HepG2 (cell line): Measurements from ENCODE around the gene ZBTB7B. TPM values are rescaled to one million over a fixed set of nuclear protein-coding genes. Genes with fewer than 3 reads are reported as not detected.
A peak's percentile ranks its signal among the peaks of the same experiment; 100 is the strongest.

Experiments used
- CHD4 ChIP-seq: fragments of 200-600 bp; sonication (generic); IDR thresholded peaks from 2 replicates; pipeline ENCODE4 v1.7.0; 2017; ENCODE audit warnings: mild to moderate bottlenecking, low read length, borderline replicate concordance
- ELF4 ChIP-seq: sonication (generic); formaldehyde crosslinking; IDR thresholded peaks from 2 replicates; pipeline ENCODE4 v1.5.0; 2020; ENCODE audit warnings: missing genetic modification reagents, mild to moderate bottlenecking, moderate library complexity, borderline replicate concordance
- JDP2 ChIP-seq: sonication (generic); formaldehyde crosslinking; IDR thresholded peaks from 2 replicates; pipeline ENCODE4 v1.8.1; 2022; ENCODE audit warnings: missing genetic modification reagents, borderline replicate concordance
- KDM4B ChIP-seq: sonication (generic); formaldehyde crosslinking; IDR thresholded peaks from 2 replicates; pipeline ENCODE4 v1.4.0; 2020; ENCODE audit warnings: missing genetic modification reagents
- MBD4 ChIP-seq: IDR thresholded peaks from 2 replicates; pipeline ENCODE4 v1.6.1; 2012; ENCODE audit warnings: low read length, inconsistent platforms, borderline replicate concordance
- SMAD9 ChIP-seq: sonication (generic); formaldehyde crosslinking; IDR thresholded peaks from 2 replicates; pipeline ENCODE4 v1.5.1; 2020; ENCODE audit warnings: mild to moderate bottlenecking, missing genetic modification reagents
- STAT5B ChIP-seq: sonication (generic); formaldehyde crosslinking; IDR thresholded peaks from 2 replicates; pipeline ENCODE4 v1.4.0; 2020; ENCODE audit warnings: missing genetic modification reagents
- ZC3H13 ChIP-seq: sonication (generic); formaldehyde crosslinking; IDR thresholded peaks from 2 replicates; pipeline ENCODE4 v1.8.1; 2023; ENCODE audit warnings: mild to moderate bottlenecking, missing genetic modification reagents, moderate library complexity
- ZNF230 ChIP-seq: sonication (generic); formaldehyde crosslinking; IDR thresholded peaks from 2 replicates; pipeline ENCODE4 v1.4.0; 2020; ENCODE audit warnings: mild to moderate bottlenecking, missing genetic modification reagents
- ZNF569 ChIP-seq: sonication (generic); formaldehyde crosslinking; IDR thresholded peaks from 2 replicates; pipeline ENCODE4 v1.5.0; 2020; ENCODE audit warnings: mild to moderate bottlenecking, missing genetic modification reagents, moderate library complexity, borderline replicate concordance
- ZNF616 ChIP-seq: sonication (generic); formaldehyde crosslinking; IDR thresholded peaks from 2 replicates; pipeline ENCODE4 v1.5.0; 2020; ENCODE audit warnings: low read depth, mild to moderate bottlenecking, missing genetic modification reagents
- ZNF652 ChIP-seq: IDR thresholded peaks from 2 replicates; pipeline ENCODE4 v1.6.1; 2016; ENCODE audit warnings: low read depth, borderline replicate concordance
- ZNF768 ChIP-seq: sonication (generic); formaldehyde crosslinking; IDR thresholded peaks from 2 replicates; pipeline ENCODE4 v1.4.0; 2020; ENCODE audit warnings: missing genetic modification reagents
- polyA plus RNA-seq, 8 experiments: library from polyadenylated mRNA; depleted of rRNA in 3 of 8; stranded (reverse) in 7 of 8; unstranded in 1 of 8; fragments of >200 nt; fragmentation: Illumina TruSeq in 4 of 8; extraction: Trizol in 4 of 8; gene quantifications; 2 replicates each; pipeline versions ENCODE4 v1.2.1 to v1.2.3, GENCODE V29; 2011 to 2016; ENCODE audit warnings: low read depth in 4 of 8, missing spikeins in 1 of 8, mixed read lengths in 1 of 8; ENCODE audit not compliant: insufficient read depth in 1 of 8
- total RNA-seq, 5 experiments: library from RNA; depleted of rRNA; stranded (reverse); fragments of >200 nt; fragmentation: Illumina TruSeq; extraction: Trizol; gene quantifications; 2 replicates each; pipeline ENCODE4 v1.2.3, GENCODE V29; 2016; ENCODE audit warnings: low read depth in 1 of 5
- TF ChIP-seq, protein P1 (sequence below): IDR thresholded peaks from 2 replicates; pipeline ENCODE4 v1.6.1; 2016; ENCODE audit warnings: low read depth, missing genetic modification reagents, missing compliant biosample characterization
- TF ChIP-seq, protein P2 (sequence below): IDR thresholded peaks from 2 replicates; pipeline ENCODE4 v1.6.1; 2016
- TF ChIP-seq, protein P3 (sequence below): sonication (generic); formaldehyde crosslinking; IDR thresholded peaks from 2 replicates; pipeline ENCODE4 v1.5.0; 2020; ENCODE audit warnings: mild to moderate bottlenecking, missing genetic modification reagents
- TF ChIP-seq, protein P4 (sequence below): sonication (generic); formaldehyde crosslinking; IDR thresholded peaks from 2 replicates; pipeline ENCODE4 v1.5.1; 2020; ENCODE audit warnings: mild to moderate bottlenecking, missing genetic modification reagents, moderate library complexity

The ZBTB7B gene
- total and polyA plus RNA-seq, 2 of the 13 experiments (the other 11 are each of a cell fraction or from before 2014, with no cell fraction given), result 15.5 to 17.5 TPM

DNA sequence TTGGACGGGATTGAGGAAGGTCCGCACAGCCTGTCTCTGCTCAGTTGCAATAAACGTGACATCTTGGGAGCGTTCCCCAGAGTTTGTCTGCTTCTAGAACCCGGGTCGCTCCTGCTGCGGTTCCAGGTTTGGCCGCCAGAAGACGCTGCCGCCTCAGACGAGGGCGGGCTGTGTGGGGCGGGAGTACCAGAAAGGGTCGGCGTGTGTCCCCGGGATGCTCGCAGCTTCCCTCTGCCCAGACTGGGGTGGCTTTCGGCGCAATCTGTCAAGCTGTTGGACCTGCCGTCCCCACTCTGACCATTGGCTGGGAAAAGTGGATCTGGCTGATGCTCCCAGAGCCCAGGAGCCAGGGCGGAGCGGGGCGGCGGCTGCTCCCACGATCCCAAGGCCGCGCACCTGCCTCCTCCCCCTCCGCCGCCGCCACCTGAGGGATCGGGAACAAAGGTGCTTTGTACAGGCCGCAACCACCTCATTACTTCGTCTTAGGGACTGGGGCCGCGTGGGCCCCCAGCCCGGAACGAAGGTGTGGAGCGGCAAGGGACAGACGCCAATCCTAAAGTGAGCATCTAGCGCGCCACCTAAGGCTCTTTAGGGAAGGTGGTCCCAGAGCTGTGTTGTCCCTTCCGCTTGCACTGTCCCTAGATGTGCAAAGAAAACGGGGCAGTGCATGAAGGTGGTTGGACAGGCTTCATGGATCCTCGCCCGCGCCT lies 60.3 kb downstream of the ZBTB7B start (continued):
- TF ChIP-seq, protein P1, sequence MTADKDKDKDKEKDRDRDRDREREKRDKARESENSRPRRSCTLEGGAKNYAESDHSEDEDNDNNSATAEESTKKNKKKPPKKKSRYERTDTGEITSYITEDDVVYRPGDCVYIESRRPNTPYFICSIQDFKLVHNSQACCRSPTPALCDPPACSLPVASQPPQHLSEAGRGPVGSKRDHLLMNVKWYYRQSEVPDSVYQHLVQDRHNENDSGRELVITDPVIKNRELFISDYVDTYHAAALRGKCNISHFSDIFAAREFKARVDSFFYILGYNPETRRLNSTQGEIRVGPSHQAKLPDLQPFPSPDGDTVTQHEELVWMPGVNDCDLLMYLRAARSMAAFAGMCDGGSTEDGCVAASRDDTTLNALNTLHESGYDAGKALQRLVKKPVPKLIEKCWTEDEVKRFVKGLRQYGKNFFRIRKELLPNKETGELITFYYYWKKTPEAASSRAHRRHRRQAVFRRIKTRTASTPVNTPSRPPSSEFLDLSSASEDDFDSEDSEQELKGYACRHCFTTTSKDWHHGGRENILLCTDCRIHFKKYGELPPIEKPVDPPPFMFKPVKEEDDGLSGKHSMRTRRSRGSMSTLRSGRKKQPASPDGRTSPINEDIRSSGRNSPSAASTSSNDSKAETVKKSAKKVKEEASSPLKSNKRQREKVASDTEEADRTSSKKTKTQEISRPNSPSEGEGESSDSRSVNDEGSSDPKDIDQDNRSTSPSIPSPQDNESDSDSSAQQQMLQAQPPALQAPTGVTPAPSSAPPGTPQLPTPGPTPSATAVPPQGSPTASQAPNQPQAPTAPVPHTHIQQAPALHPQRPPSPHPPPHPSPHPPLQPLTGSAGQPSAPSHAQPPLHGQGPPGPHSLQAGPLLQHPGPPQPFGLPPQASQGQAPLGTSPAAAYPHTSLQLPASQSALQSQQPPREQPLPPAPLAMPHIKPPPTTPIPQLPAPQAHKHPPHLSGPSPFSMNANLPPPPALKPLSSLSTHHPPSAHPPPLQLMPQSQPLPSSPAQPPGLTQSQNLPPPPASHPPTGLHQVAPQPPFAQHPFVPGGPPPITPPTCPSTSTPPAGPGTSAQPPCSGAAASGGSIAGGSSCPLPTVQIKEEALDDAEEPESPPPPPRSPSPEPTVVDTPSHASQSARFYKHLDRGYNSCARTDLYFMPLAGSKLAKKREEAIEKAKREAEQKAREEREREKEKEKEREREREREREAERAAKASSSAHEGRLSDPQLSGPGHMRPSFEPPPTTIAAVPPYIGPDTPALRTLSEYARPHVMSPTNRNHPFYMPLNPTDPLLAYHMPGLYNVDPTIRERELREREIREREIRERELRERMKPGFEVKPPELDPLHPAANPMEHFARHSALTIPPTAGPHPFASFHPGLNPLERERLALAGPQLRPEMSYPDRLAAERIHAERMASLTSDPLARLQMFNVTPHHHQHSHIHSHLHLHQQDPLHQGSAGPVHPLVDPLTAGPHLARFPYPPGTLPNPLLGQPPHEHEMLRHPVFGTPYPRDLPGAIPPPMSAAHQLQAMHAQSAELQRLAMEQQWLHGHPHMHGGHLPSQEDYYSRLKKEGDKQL (CRISPR knock-in tag), result no peak
- TF ChIP-seq STAT5B (CRISPR knock-in tag) (no peak), JDP2 (CRISPR knock-in tag) (no peak), ZNF230 (no peak), ZC3H13 (CRISPR knock-in tag) (no peak), ZNF616 (CRISPR knock-in tag) (no peak), SMAD9 (CRISPR knock-in tag) (no peak), MBD4 (no peak), ZNF652 (CRISPR knock-in tag) (no peak; the same call in 1 of the 2 replicates), ZNF569 (CRISPR knock-in tag) (no peak), ZNF768 (CRISPR knock-in tag) (peak; percentile 49; the same call in 1 of the 2 replicates), CHD4 (no peak), ELF4 (CRISPR knock-in tag) (no peak), KDM4B (CRISPR knock-in tag) (no peak)
- TF ChIP-seq, protein P2, sequence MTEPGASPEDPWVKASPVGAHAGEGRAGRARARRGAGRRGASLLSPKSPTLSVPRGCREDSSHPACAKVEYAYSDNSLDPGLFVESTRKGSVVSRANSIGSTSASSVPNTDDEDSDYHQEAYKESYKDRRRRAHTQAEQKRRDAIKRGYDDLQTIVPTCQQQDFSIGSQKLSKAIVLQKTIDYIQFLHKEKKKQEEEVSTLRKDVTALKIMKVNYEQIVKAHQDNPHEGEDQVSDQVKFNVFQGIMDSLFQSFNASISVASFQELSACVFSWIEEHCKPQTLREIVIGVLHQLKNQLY, result no peak
- TF ChIP-seq, protein P3, sequence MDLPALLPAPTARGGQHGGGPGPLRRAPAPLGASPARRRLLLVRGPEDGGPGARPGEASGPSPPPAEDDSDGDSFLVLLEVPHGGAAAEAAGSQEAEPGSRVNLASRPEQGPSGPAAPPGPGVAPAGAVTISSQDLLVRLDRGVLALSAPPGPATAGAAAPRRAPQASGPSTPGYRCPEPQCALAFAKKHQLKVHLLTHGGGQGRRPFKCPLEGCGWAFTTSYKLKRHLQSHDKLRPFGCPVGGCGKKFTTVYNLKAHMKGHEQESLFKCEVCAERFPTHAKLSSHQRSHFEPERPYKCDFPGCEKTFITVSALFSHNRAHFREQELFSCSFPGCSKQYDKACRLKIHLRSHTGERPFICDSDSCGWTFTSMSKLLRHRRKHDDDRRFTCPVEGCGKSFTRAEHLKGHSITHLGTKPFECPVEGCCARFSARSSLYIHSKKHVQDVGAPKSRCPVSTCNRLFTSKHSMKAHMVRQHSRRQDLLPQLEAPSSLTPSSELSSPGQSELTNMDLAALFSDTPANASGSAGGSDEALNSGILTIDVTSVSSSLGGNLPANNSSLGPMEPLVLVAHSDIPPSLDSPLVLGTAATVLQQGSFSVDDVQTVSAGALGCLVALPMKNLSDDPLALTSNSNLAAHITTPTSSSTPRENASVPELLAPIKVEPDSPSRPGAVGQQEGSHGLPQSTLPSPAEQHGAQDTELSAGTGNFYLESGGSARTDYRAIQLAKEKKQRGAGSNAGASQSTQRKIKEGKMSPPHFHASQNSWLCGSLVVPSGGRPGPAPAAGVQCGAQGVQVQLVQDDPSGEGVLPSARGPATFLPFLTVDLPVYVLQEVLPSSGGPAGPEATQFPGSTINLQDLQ, result no peak
- TF ChIP-seq, protein P4, sequence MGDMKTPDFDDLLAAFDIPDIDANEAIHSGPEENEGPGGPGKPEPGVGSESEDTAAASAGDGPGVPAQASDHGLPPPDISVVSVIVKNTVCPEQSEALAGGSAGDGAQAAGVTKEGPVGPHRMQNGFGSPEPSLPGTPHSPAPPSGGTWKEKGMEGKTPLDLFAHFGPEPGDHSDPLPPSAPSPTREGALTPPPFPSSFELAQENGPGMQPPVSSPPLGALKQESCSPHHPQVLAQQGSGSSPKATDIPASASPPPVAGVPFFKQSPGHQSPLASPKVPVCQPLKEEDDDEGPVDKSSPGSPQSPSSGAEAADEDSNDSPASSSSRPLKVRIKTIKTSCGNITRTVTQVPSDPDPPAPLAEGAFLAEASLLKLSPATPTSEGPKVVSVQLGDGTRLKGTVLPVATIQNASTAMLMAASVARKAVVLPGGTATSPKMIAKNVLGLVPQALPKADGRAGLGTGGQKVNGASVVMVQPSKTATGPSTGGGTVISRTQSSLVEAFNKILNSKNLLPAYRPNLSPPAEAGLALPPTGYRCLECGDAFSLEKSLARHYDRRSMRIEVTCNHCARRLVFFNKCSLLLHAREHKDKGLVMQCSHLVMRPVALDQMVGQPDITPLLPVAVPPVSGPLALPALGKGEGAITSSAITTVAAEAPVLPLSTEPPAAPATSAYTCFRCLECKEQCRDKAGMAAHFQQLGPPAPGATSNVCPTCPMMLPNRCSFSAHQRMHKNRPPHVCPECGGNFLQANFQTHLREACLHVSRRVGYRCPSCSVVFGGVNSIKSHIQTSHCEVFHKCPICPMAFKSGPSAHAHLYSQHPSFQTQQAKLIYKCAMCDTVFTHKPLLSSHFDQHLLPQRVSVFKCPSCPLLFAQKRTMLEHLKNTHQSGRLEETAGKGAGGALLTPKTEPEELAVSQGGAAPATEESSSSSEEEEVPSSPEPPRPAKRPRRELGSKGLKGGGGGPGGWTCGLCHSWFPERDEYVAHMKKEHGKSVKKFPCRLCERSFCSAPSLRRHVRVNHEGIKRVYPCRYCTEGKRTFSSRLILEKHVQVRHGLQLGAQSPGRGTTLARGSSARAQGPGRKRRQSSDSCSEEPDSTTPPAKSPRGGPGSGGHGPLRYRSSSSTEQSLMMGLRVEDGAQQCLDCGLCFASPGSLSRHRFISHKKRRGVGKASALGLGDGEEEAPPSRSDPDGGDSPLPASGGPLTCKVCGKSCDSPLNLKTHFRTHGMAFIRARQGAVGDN (CRISPR knock-in tag), result peak; percentile 62
